Keratinocyte (primary cell): Measurements from ENCODE around the gene MEX3C. TPM values are rescaled to one million over a fixed set of nuclear protein-coding genes. Genes with fewer than 3 reads are reported as not detected.

Experiments
- DNase-seq: peaks from one replicate; pipeline ENCODE4 v3.0.0-alpha.2; 2011; ENCODE audit warnings: low read depth, missing footprints, low spot score
- FAIRE-seq: peaks from 2 replicates; lab custom pipeline; 2011; peaks lifted over from hg19 to GRCh38; lab: Jason Lieb, UNC
- H2AFZ ChIP-seq: 2 replicates; pipeline ENCODE4 v1.6.0; 2012; ENCODE audit warnings: low read length, control low read depth, inconsistent platforms; ENCODE audit not compliant: control insufficient read depth
- H3K27ac ChIP-seq: 2 replicates; pipeline ENCODE4 v1.5.1; 2011; ENCODE audit warnings: low read length; ENCODE audit not compliant: control insufficient read depth, insufficient read depth
- H3K27me3 ChIP-seq: 3 replicates; pipeline ENCODE4 v1.6.0; 2011; ENCODE audit warnings: low read length; ENCODE audit not compliant: control insufficient read depth, insufficient read depth; ENCODE audit errors: extremely low read depth
- H3K36me3 ChIP-seq, 2 experiments: 2 replicates in 1 of 2; 3 replicates in 1 of 2; pipeline ENCODE4 v1.5.1; 2011; ENCODE audit warnings: low read length in 2 of 2, mild to moderate bottlenecking in 1 of 2; ENCODE audit not compliant: control insufficient read depth in 2 of 2, insufficient read depth in 2 of 2; ENCODE audit errors: extremely low read depth in 1 of 2
- H3K4me1 ChIP-seq: 3 replicates; pipeline ENCODE4 v1.5.1; 2011; ENCODE audit warnings: low read length; ENCODE audit not compliant: control insufficient read depth, insufficient read depth; ENCODE audit errors: extremely low read depth
- H3K4me2 ChIP-seq: 3 replicates; pipeline ENCODE4 v1.6.0; 2011; ENCODE audit warnings: low read depth, low read length; ENCODE audit not compliant: control insufficient read depth, insufficient read depth; ENCODE audit errors: extremely low read depth
- H3K4me3 ChIP-seq, 3 experiments: fragments of 200-600 bp in 1 of 3; sonication (generic) in 1 of 3; 2 replicates in 2 of 3; 3 replicates in 1 of 3; pipeline ENCODE4 v1.5.1; 2011 to 2016; ENCODE audit warnings: low read length in 3 of 3, mild to moderate bottlenecking in 3 of 3, control low read depth in 2 of 3, inconsistent platforms in 1 of 3, low read depth in 1 of 3, mixed read lengths in 1 of 3, mixed run types in 1 of 3, moderate library complexity in 1 of 3; ENCODE audit not compliant: control insufficient read depth in 2 of 3, insufficient read depth in 2 of 3; ENCODE audit errors: extremely low read depth in 1 of 3
- H3K79me2 ChIP-seq: 2 replicates; pipeline ENCODE4 v1.6.0; 2012; ENCODE audit warnings: low read length; ENCODE audit not compliant: control insufficient read depth, insufficient read depth
- H3K9ac ChIP-seq: 3 replicates; pipeline ENCODE4 v1.6.0; 2011; ENCODE audit warnings: low read length; ENCODE audit not compliant: control insufficient read depth, insufficient read depth; ENCODE audit errors: extremely low read depth
- H3K9me1 ChIP-seq: 3 replicates; pipeline ENCODE4 v1.6.0; 2011; ENCODE audit warnings: low read length; ENCODE audit not compliant: control insufficient read depth, insufficient read depth; ENCODE audit errors: extremely low read depth
- H3K9me3 ChIP-seq: 2 replicates; pipeline ENCODE4 v1.5.1; 2012; ENCODE audit warnings: low read depth, low read length; ENCODE audit not compliant: control insufficient read depth
- H4K20me1 ChIP-seq: 3 replicates; pipeline ENCODE4 v1.6.0; 2011; ENCODE audit warnings: low read length; ENCODE audit not compliant: control insufficient read depth, insufficient read depth; ENCODE audit errors: extremely low read depth
- CTCF ChIP-seq, 3 experiments: IDR thresholded peaks in 1 of 3; conservative IDR thresholded peaks in 1 of 3; optimal IDR thresholded peaks in 1 of 3; 2 replicates in 2 of 3; 3 replicates in 1 of 3; pipeline versions ENCODE3 to v1.5.1; 2011; ENCODE audit warnings: low read length in 3 of 3, mild to moderate bottlenecking in 3 of 3, moderate library complexity in 2 of 3, control low read depth in 1 of 3, inconsistent platforms in 1 of 3; ENCODE audit not compliant: insufficient read depth in 2 of 3; ENCODE audit errors: extremely low read depth in 1 of 3
- EZH2 ChIP-seq: IDR thresholded peaks from one replicate; pipeline ENCODE4 v1.6.1; 2012; ENCODE audit warnings: inconsistent platforms, mild to moderate bottlenecking, low read length, moderate library complexity
- dilution Hi-C: fragments of 300-500 bp; cut with MboI; formaldehyde crosslinking; loops from one replicate; pipeline ENCODE4 v1.7.0; 2020; ENCODE audit warnings: low sequenced_read_pairs; ENCODE audit not compliant: extremely low pct_ligation_motif_present
- polyA plus RNA-seq, 5 experiments: library from polyadenylated mRNA; depleted of rRNA in 3 of 5; stranded (reverse) in 3 of 5; stranded (forward) in 1 of 5; unstranded in 1 of 5; fragments of >200 nt; gene quantifications; 1 replicate in 1 of 5; 2 replicates in 3 of 5; 3 replicates in 1 of 5; pipeline versions ENCODE4 v1.2.1 to v1.2.3, GENCODE V29; 2011 to 2012; ENCODE audit warnings: missing spikeins in 2 of 5, low read depth in 1 of 5, low replicate concordance in 1 of 5

Gene MEX3C
- polyA plus RNA-seq, 1 donor (not counting 4 experiments of a cell fraction or from before 2014, with no cell fraction given) = 75.1 TPM

GRCh38 chr18:51211552-51211951 is 14.1 kb upstream of the MEX3C start:
- no peak for DNase-seq
- H3K4me1 ChIP-seq = no peaks in the 10 kb centered on the region
- dilution Hi-C loops = no loop called here
- TF ChIP-seq CTCF (optimal IDR thresholded peaks at IDR 0.05 in 1 of 3, IDR thresholded peaks at IDR 0.05 in 1 of 3, conservative IDR thresholded peaks at IDR 0.05 in 1 of 3; ENCODE audit: extremely low read depth in 1 of 3, insufficient read depth in 2 of 3, low read length in 3 of 3) (no peak), EZH2 (no peak)
- peak; percentile 48 for FAIRE-seq
- no peak overlapping the region for H2AFZ ChIP-seq
- H3K9ac ChIP-seq = no peak overlapping the region
- H3K9me1 ChIP-seq = no peaks in the 10 kb centered on the region
- H3K4me2 ChIP-seq = no peak overlapping the region
- no peaks in the 10 kb centered on the region for H3K79me2 ChIP-seq
- H3K9me3 ChIP-seq = no peaks in the 10 kb centered on the region
- H3K4me3 ChIP-seq = no peak overlapping the region
- H4K20me1 ChIP-seq = no peaks in the 10 kb centered on the region
- no peaks in the 10 kb centered on the region for H3K27me3 ChIP-seq
- no peaks in the 10 kb centered on the region for H3K36me3 ChIP-seq
- no peak overlapping the region for H3K27ac ChIP-seq

GRCh38 chr18:51196811-51197660 is 445 bp downstream of the MEX3C start:
- Histone ChIP-seq H3K9me1 (no peaks in the 10 kb centered on the region), H3K36me3 (no peaks in the 10 kb centered on the region), H3K4me3 (peak overlapping the region; percentile 86 to 95 (median 95)), H3K9me3 (no peaks in the 10 kb centered on the region), H3K9ac (peak overlapping the region; percentile 96), H3K4me2 (no peak overlapping the region), H3K79me2 (peaks cover 48% of the 10 kb centered on the region), H3K27me3 (no peaks in the 10 kb centered on the region), H3K4me1 (peaks cover 25% of the 10 kb centered on the region), H4K20me1 (peaks cover 6% of the 10 kb centered on the region), H2AFZ (peak overlapping the region; percentile 39), H3K27ac (peak overlapping the region; percentile 87)
- no peak for DNase-seq
- no peak for TF ChIP-seq EZH2
- no peak for TF ChIP-seq CTCF (optimal IDR thresholded peaks at IDR 0.05 in 1 of 3, IDR thresholded peaks at IDR 0.05 in 1 of 3, conservative IDR thresholded peaks at IDR 0.05 in 1 of 3; ENCODE audit: extremely low read depth in 1 of 3, insufficient read depth in 2 of 3, low read length in 3 of 3)
- dilution Hi-C loops = no loop called here
- no peak for FAIRE-seq
